GM18873 (cell line): ENCODE measurements around the gene ARID3C.

Source experiments
- ATAC-seq: cut with Tn5 transposase; IDR thresholded peaks from one replicate; pipeline ENCODE4 v1.9.1; 2021; ENCODE audit warnings: mild to moderate bottlenecking, moderate library complexity, moderate number of reproducible peaks; ENCODE audit not compliant: unreplicated experiment, low FRiP score

ARID3C gene

GRCh38 chr9:34630402-34631154, 1.7 kb upstream of the ARID3C start:
- ATAC-seq, result no peak

- no peak for ATAC-seq
Observed at GRCh38 chr9:34629491-34629808, 584 bp upstream of the ARID3C start.

- no peak for ATAC-seq
Observed at GRCh38 chr9:34627716-34628655, 880 bp downstream of the ARID3C start.

- ATAC-seq, result no peak
Observed at GRCh38 chr9:34625186-34625486, 3.7 kb downstream of the ARID3C start.

GRCh38 chr9:34624475-34625185, 4.2 kb downstream of the ARID3C start:
- no peak for ATAC-seq

GRCh38 chr9:34623374-34624235, 5.3 kb downstream of the ARID3C start:
- no peak for ATAC-seq

- ATAC-seq, result peak; percentile 97
Observed at GRCh38 chr9:34620061-34620994, 8.5 kb downstream of the ARID3C start, which contains the start of gene DCTN3. DCTN3 (minus strand) TSS chr9:34620495; CDS start chr9:34620464, 31 bp downstream.

- ATAC-seq, result no peak
Observed at GRCh38 chr9:34615132-34615531, 13.7 kb downstream of the ARID3C start.

- no peak for ATAC-seq
Observed at GRCh38 chr9:34612788-34613390, 16.0 kb downstream of the ARID3C start.

GRCh38 chr9:34611811-34612787, 16.8 kb downstream of the ARID3C start, which contains the start of gene RPP25L:
RPP25L (minus strand) TSS chr9:34612097; CDS start chr9:34611296, 801 bp downstream.
- ATAC-seq, result peak; percentile 49

- ATAC-seq, result no peak
Observed at GRCh38 chr9:34611251-34611810, 17.5 kb downstream of the ARID3C start.

GRCh38 chr9:34610434-34611206, 18.2 kb downstream of the ARID3C start:
- no peak for ATAC-seq

- no peak for ATAC-seq
Observed at GRCh38 chr9:34607331-34607730, 21.5 kb downstream of the ARID3C start.

GRCh38 chr9:34606905-34607304, 22.0 kb downstream of the ARID3C start:
- ATAC-seq, result no peak

- no peak for ATAC-seq
Observed at GRCh38 chr9:34606190-34606589, 22.7 kb downstream of the ARID3C start.

GRCh38 chr9:34603610-34604231, 25.1 kb downstream of the ARID3C start:
- ATAC-seq, result peak; percentile 59
